RWPE1 (cell line): ENCODE results near the gene LDLRAD2.

Experiments used
- CTCF ChIA-PET: fragments of 350-600 bp; sonication (Branson Sonifier 250); formaldehyde crosslinking; extraction: SDS; loops from one replicate; lab custom pipeline; 2021; lab: Yijun Ruan, JAX
- POLR2A ChIA-PET: fragments of 400-600 bp; formaldehyde crosslinking; extraction: SDS; loops from one replicate; lab custom pipeline; 2020; ENCODE audit warnings: antibody characterized with exemption; ENCODE audit not compliant: low non-redundant PET; lab: Yijun Ruan, JAX
- DNase-seq: peaks from one replicate; pipeline ENCODE4 v3.0.0; 2012; ENCODE audit warnings: low spot score
- H3K27ac ChIP-seq: fragments of 450-650 bp; 2 replicates; pipeline ENCODE4 v1.5.1; 2017
- TF ChIP-seq, protein P1 (sequence below): fragments of 450-650 bp; conservative IDR thresholded peaks from 2 replicates; pipeline ENCODE4 v1.5.1; 2017; ENCODE audit warnings: low read depth, mild to moderate bottlenecking

LDLRAD2 gene

DNA sequence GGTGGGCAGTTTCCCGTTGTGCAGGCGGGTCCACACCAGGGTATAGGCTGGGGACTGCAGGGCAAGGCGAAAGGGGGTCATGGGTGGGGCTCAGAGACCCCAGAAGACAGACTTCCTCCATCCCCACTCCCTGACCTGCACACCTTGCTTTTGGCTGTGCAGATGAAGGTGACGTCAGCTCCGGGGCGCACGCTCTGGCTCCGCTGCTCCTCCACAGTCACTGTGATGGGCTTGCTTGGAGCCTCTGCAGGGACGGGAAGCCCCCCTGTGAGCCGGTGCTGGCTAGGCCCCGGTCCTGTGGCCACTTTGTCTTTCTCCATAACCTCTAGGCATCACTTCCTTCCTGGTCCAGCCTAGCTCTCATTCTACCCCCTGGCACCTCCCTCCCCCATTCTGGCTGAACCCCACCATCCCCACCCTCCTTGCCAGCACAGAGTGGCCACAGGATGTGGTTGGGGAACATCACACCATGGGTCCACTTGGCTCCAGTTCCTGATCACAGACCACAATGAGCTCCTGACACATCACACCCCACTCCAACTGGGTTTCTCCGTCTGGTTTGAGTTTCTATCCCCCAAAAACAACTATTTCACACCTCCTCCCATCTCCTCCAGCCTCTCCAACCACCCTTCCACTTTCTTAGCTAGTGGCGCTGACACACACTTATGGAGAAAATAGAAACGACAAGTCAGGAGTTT is 45.2 kb downstream of the LDLRAD2 start:
- CTCF ChIA-PET, result interaction anchor here (0.7 kb wide), 1 partner anchor 344 kb away, joined by 4 read pairs; no protein-coding TSS in a partner anchor
- DNase-seq, result no peak
- POLR2A ChIA-PET, result no interaction called here
- H3K27ac ChIP-seq, result peak overlapping the region; percentile 9; the same call in 1 of the 2 replicates
- TF ChIP-seq, protein P1, sequence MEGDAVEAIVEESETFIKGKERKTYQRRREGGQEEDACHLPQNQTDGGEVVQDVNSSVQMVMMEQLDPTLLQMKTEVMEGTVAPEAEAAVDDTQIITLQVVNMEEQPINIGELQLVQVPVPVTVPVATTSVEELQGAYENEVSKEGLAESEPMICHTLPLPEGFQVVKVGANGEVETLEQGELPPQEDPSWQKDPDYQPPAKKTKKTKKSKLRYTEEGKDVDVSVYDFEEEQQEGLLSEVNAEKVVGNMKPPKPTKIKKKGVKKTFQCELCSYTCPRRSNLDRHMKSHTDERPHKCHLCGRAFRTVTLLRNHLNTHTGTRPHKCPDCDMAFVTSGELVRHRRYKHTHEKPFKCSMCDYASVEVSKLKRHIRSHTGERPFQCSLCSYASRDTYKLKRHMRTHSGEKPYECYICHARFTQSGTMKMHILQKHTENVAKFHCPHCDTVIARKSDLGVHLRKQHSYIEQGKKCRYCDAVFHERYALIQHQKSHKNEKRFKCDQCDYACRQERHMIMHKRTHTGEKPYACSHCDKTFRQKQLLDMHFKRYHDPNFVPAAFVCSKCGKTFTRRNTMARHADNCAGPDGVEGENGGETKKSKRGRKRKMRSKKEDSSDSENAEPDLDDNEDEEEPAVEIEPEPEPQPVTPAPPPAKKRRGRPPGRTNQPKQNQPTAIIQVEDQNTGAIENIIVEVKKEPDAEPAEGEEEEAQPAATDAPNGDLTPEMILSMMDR, result no peak

DNA sequence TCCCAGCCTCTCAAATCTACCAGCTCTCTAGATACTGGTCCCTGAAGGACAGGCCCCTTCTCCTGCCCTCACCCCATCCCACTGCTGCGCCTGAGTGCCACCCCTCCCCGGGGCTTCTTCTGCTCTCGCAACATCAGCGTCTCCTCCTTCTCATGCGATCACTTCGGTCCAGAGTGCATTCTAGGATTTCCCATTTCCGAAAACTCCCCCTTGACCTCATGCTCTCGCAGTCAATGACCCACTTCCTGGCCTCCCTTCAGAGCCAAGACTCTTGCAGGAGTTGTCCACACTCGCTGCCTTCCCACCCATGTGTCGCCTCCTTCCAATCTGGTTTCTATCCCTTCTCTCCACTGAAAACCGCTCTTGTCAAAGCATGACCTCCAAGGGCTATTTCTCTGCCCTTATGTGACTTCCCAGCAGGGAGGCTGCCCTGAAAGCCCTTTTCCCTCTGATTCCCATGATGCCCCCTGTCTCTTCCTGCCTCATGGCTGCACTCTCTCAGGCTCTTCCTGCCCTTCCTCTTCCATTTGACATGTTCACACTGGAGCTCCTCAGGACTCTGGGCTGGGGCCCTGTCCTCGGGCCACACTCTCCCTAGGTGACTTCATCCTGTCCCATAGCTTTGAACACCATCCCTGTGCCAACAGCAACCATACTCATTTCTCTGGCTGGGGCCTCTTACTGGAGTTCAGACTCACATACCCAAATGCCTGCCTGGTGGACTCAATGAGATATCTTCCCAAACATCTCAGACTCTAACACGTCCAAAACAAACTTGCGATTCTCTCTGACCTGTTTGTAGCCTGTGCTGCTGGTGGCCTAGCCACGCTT is 46.0 kb downstream of the LDLRAD2 start:
- ChIA-PET CTCF (interaction anchor here (0.7 kb wide), 1 partner anchor 345 kb away, joined by 4 read pairs; no protein-coding TSS in a partner anchor), POLR2A (no interaction called here)
- DNase-seq, result no peak
- H3K27ac ChIP-seq, result peak overlapping the region; percentile 9; the same call in 1 of the 2 replicates
- TF ChIP-seq, protein P1, result no peak

DNA sequence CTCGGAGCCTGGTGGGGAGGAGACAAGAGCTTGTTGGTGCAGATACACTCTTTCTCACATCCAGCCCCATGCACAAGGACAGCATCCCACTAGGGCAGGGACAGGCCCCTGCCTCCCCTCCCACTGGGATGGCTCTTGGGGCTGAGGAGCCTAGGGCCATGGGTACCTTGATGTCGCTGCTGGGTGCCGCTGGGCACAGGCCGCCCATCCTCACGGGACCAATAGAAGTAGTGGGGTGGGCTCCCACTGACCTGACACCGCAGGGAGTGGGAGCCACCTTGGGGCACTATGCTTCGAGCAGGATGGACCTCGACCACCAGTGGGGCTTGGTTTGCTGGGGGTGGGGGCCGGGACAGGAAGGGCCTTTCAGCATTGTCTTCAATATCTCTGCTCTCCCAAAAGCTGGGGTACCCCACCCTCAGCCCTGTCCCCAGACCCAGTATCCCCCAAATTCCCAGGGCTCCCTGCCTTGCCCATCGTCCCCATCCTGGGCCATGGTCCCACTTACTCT is 47.7 kb downstream of the LDLRAD2 start:
- no peak overlapping the region for H3K27ac ChIP-seq
- DNase-seq, result no peak
- CTCF ChIA-PET, result interaction anchor here (0.6 kb wide), 1 partner anchor 1071 kb away, joined by 3 read pairs; no protein-coding TSS in a partner anchor

GRCh38 chr1:21860971-21861370 is 48.9 kb downstream of the LDLRAD2 start:
- ChIA-PET POLR2A (no interaction called here), CTCF (no interaction called here)
- TF ChIP-seq, protein P1, result no peak
- H3K27ac ChIP-seq, result no peak overlapping the region
- no peak for DNase-seq

More for the DNA sequence above, 47.7 kb downstream of the LDLRAD2 start:
- TF ChIP-seq, protein P1, result no peak
- POLR2A ChIA-PET, result no interaction called here

DNA sequence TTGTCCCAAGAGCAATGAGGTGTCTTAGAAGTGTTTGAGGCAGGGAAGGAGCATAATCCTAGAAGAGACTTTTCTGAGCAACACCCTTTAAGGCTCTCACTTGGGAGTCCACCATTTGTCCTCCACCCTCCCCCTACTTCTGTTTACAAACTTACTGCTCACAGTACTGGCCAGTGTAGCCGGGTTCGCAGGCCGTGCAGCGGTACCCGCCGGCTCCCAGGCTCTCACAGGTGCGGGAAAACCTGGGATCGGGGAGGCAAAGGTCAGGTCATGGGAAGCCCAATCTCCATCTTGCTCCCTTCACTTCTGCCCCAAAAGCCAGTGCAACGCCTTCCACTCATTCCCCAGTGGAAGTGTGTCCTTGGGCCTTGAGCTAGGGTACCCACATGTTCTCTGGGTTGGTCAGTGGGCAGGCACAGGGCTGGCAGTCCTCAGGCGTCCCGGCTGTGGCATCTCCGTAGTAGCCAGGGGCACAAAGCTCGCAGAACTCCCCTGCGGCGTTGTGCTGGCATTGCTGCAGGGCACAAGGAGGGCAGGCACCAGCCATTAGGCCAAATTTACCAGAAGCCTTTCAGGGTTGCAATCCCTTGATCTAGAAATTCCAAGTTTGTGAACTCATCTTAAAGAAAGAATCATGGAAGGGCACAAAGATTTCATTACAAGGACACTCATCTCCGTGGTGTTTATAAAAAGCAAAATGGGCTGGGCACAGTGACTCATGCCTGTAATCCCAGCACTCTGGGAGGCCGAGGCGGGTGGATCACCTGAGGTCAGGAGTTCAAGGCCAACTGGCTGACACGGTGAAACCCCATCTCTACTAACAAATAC is 49.8 kb downstream of the LDLRAD2 start:
- POLR2A ChIA-PET, result no interaction called here
- TF ChIP-seq, protein P1, result no peak
- peak; percentile 64 for DNase-seq
- peak overlapping the region; percentile 64 for H3K27ac ChIP-seq
- CTCF ChIA-PET, result no interaction called here

DNA sequence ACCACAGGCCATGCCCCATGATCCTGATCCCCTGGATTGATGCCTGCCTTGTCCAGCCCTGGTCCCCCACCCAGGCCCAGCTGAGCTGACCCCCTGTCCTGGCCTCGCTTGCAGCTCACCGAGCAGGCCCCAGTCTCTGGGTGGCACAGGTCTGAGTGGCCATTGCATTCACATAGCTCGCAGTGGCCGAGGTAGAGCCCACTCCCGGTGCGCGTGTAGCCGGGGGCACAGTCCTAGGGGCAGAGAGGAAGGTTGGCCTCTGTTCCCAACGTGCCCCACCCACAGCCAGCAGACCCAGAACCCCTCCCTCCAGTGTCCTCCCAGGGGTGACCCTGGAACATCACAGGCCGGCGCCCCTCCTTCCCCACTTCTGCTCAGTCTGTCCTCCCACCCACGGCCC is 51.9 kb downstream of the LDLRAD2 start:
- POLR2A ChIA-PET, result no interaction called here
- H3K27ac ChIP-seq, result no peak overlapping the region; the same call in 1 of the 2 replicates
- DNase-seq, result no peak
- TF ChIP-seq, protein P1, result no peak
- CTCF ChIA-PET, result interaction anchor here (0.6 to 0.7 kb wide), 3 partner anchors 82 to 426 kb away, joined by 3 to 4 read pairs (median 3); no protein-coding TSS in a partner anchor
